Endothelial cell of umbilical vein (primary cell): ENCODE data around the gene PTPRQ.

ENCODE experiments used
- EZH2 ChIP-seq: IDR thresholded peaks from 2 replicates; pipeline ENCODE4 v1.6.1; 2012; ENCODE audit warnings: borderline replicate concordance, low read depth, mild to moderate bottlenecking, moderate library complexity, low read length, inconsistent platforms; ENCODE audit not compliant: severe bottlenecking
- POLR2A ChIP-seq: IDR thresholded peaks from 2 replicates; pipeline ENCODE4 v1.6.1; 2012; ENCODE audit warnings: low read depth, mild to moderate bottlenecking, control low read depth, low read length
- TF ChIP-seq, protein P1 (sequence below), 2 donors: IDR thresholded peaks; 1 replicate in 1 of 2; 2 replicates in 1 of 2; pipeline ENCODE4 v1.5.1; 2011; ENCODE audit warnings: low read length in 2 of 2, mild to moderate bottlenecking in 2 of 2, moderate library complexity in 2 of 2, control low read depth in 1 of 2, inconsistent platforms in 1 of 2, low read depth in 1 of 2; ENCODE audit not compliant: insufficient read depth in 1 of 2; ENCODE audit errors: extremely low read depth in 1 of 2
- TF ChIP-seq, protein P2 (sequence below): IDR thresholded peaks from 2 replicates; pipeline ENCODE4 v1.6.1; 2011; ENCODE audit not compliant: insufficient read depth, insufficient read length

DNA sequence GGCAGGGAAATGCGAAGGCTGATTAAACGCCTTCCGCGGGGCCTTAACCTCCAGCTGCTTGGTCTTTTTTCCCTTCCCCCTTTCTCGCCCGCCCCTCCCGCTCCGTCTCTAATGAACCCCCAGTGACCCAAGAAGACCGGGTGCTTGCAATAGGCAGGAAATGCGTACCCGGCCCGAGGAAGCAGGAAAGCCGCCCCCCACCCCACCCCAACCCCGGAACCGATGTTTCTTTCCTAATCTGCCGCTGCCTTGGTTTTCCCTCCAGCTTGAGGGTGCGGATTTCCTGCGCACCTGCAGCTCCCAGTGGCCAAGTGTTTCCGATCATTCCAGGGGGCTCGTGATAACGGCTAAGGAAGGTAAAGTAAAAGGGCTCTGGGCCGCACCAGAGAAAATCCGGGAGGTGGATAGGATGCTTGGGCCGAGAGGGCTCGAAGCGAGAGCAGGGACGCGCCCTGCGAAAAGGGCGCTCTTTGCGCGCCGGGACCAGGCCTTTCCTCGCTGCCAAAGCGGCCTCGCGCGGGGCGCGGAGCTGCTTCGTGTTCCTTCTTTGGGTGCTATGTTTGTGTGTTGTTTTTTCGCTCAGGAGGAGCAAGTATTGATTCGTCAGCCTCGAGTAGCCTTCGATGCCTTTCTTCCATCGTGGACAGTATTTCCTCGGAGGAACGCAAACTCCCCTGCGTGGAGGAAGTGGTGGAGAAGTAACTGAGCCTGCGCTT is 264.4 kb downstream of the PTPRQ start:
- TF ChIP-seq, protein P1, sequence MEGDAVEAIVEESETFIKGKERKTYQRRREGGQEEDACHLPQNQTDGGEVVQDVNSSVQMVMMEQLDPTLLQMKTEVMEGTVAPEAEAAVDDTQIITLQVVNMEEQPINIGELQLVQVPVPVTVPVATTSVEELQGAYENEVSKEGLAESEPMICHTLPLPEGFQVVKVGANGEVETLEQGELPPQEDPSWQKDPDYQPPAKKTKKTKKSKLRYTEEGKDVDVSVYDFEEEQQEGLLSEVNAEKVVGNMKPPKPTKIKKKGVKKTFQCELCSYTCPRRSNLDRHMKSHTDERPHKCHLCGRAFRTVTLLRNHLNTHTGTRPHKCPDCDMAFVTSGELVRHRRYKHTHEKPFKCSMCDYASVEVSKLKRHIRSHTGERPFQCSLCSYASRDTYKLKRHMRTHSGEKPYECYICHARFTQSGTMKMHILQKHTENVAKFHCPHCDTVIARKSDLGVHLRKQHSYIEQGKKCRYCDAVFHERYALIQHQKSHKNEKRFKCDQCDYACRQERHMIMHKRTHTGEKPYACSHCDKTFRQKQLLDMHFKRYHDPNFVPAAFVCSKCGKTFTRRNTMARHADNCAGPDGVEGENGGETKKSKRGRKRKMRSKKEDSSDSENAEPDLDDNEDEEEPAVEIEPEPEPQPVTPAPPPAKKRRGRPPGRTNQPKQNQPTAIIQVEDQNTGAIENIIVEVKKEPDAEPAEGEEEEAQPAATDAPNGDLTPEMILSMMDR (IDR thresholded peaks at IDR 0.05; ENCODE audit: extremely low read depth in 1 of 2, insufficient read depth in 1 of 2, low read depth in 1 of 2, low read length in 2 of 2) = no peak
- TF ChIP-seq POLR2A (no peak), EZH2 (no peak)
- TF ChIP-seq, protein P2, sequence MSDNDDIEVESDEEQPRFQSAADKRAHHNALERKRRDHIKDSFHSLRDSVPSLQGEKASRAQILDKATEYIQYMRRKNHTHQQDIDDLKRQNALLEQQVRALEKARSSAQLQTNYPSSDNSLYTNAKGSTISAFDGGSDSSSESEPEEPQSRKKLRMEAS = no peak
